Measurements from ENCODE around the gene CCNQ.

CCNQ gene

GRCh38 chrX:153595387-153595786 is 3.6 kb downstream of the CCNQ start:
- no peak for DNase-seq

- DNase-seq = no peak
Observed at GRCh38 chrX:153593811-153594500, 5.0 kb downstream of the CCNQ start.

- no peak for DNase-seq
Observed at GRCh38 chrX:153592966-153593688, 5.8 kb downstream of the CCNQ start.

- no peak for DNase-seq
Observed at GRCh38 chrX:153592091-153592833, 6.7 kb downstream of the CCNQ start.

- DNase-seq = no peak
Observed at GRCh38 chrX:153590961-153591956, 7.7 kb downstream of the CCNQ start.

GRCh38 chrX:153588782-153589446 is 10.0 kb downstream of the CCNQ start:
- no peak for DNase-seq

- DNase-seq = no peak
Observed at GRCh38 chrX:153588021-153588781, 10.7 kb downstream of the CCNQ start.

GRCh38 chrX:153587342-153587741 is 11.6 kb downstream of the CCNQ start:
- no peak for DNase-seq

GRCh38 chrX:153585827-153586226 is 13.1 kb downstream of the CCNQ start:
- no peak for DNase-seq

GRCh38 chrX:153583433-153583832 is 15.5 kb downstream of the CCNQ start:
- no peak for DNase-seq

GRCh38 chrX:153582896-153583295 is 16.0 kb downstream of the CCNQ start:
- no peak for DNase-seq

- DNase-seq = no peak
Observed at GRCh38 chrX:153580700-153581386, 18.1 kb downstream of the CCNQ start.

GRCh38 chrX:153578889-153579288 is 20.1 kb downstream of the CCNQ start:
- no peak for DNase-seq

- no peak for DNase-seq
Observed at GRCh38 chrX:153578200-153578835, 20.6 kb downstream of the CCNQ start.

- DNase-seq = no peak
Observed at GRCh38 chrX:153576961-153577360, 22.0 kb downstream of the CCNQ start.

GRCh38 chrX:153576239-153576870 is 22.6 kb downstream of the CCNQ start:
- DNase-seq = no peak

- no peak for DNase-seq
Observed at GRCh38 chrX:153573984-153574383, 25.0 kb downstream of the CCNQ start.

- DNase-seq = no peak
Observed at GRCh38 chrX:153572601-153573000, 26.3 kb downstream of the CCNQ start.

GRCh38 chrX:153571534-153571908 is 27.4 kb downstream of the CCNQ start:
- DNase-seq = no peak

- peak; percentile 45 for DNase-seq
Observed at GRCh38 chrX:153569475-153569874, 29.5 kb downstream of the CCNQ start.
